ENCODE results near the gene TASOR2.

Gene TASOR2

GRCh38 chr10:5656737-5657579, 27.7 kb upstream of the TASOR2 start:
- no peak for DNase-seq (ENCODE audit: low spot score)

- no peak for DNase-seq (ENCODE audit: low spot score)
Measured at GRCh38 chr10:5658871-5659618, 25.6 kb upstream of the TASOR2 start.

- DNase-seq (ENCODE audit: low spot score): no peak
Measured at GRCh38 chr10:5659702-5660528, 24.7 kb upstream of the TASOR2 start.

DNA sequence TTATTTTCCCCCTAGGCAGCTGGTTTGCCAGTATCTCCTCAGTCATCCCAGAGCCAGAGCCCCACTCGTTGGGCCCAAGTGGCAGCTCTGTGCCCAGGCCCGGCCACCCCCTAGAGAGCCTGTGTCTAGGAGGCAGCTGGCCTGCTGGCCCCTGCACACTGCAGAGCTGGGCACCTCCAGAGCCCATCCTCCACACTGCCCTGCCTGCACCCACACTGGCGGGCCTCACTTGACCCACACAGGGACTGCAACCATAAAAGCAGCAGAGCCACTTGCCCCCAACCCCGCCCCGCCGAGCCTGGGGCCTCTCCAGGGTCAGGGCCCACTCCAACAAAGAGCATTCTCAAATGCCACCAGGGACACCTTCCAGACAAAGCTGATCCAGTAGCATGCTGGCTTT, 23.6 kb upstream of the TASOR2 start:
- DNase-seq (ENCODE audit: low spot score): no peak

DNA sequence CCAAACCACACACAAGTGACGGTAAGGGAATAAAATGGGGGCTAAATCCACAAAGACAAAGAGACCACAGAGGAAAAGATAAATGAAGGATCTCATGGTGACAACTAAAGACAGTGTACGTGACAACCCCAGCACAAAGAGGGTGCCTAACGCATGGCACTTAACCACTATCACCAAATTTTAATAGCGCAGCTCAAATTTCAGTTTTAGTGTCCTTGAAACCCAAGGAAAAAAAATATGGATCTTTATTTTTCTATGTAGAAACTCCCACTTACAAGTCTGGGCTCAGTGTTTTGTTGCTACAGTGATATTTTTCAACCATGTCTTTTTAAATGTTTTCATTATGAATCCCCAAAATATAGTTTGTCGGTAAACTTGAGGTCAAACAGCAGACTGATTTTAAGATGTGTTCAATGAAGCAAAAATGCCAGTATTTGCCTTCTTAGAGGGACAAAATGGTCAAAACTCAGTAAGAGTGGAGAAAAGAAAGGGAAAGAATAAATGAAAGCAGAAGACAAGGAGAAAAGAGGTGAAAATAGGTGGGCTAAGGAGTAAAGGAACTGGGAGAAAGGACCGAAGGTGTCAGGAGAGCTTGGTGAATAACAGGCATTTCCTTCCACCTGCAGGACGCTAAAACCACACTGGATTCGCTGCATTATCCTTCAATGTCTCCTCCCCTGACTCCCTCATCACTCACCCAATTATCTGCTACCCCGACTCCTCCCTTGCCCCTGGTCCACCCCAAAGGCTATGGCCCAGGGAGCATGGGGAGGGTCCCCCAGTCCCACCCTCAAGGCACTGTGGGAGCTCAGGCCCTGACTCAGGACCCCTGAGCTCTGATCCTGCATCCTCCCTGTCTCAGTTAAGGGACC, 21.7 kb upstream of the TASOR2 start:
- DNase-seq (ENCODE audit: low spot score): no peak

DNA sequence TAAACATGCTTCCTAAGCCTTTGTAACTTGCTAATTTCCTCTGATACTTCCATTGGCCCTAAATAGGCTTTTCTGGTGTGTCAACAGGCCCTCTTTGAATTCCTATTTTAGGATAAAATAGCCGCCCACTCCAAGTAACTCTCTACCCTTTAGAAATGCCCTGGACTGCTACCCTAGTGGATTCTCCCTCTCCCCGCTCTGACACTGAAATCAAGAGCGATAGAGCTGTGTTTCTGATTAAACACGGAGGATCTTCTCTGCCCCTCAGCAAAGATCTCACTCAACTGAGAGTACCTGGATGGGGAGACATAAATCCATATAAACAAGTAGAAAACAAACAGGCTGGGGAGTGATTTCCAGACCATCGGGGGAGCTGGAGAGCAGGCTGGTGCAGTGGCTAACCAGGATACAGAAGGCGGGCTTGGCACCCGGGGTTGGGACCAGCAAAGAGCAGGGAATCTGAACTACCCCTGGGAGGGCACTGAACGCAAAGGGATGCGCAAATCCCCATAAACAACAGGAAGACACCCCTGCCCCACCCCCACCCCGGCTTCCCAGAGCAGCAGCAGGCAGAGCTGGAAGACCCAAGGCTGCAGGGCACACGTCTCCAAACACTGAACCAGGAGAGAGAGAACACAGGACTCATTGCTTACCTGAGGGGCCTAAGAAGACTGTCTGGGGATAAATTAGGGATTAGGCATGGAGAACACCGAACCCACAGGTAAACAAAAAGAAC, 20.8 kb upstream of the TASOR2 start:
- no peak for DNase-seq (ENCODE audit: low spot score)

DNA sequence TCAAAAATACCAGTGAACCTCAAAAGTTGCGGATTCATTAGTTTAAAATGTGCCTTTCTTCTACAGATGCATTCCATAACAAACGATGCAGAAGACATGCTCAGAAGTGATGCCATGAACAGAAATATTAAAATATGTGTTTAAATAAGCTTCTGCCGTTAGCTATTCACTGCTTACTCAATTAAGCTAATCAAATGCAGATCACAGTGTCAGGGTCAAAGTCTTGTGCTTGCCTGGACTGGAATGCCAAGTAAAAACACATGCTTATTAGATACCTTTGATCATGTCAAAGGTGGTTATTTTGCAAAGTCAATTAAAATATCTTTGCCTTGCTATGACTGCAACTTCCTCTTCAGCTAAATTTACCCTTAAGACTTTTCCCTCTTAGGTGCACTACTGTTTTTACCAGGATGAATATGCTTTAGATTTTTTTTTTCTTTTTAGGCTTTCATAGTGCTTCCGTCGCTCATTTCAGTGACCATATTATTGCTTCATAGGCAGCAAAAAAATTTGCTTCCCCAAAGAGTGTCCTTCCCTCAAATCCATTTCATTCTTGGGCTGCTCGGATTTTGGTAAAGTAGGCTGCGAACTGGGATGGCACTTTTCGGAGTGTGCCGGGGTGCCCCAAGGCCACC, 19.1 kb upstream of the TASOR2 start:
- no peak for DNase-seq (ENCODE audit: low spot score)

- peak; percentile 58 for DNase-seq (ENCODE audit: low spot score)
Measured at GRCh38 chr10:5666008-5666840, 18.4 kb upstream of the TASOR2 start, which contains the start of gene ASB13. Gene ASB13 (minus strand): TSS chr10:5666595. CDS start chr10:5666551, 44 bp downstream.

- DNase-seq (ENCODE audit: low spot score): peak; percentile 50
Measured at GRCh38 chr10:5666841-5667630, 17.6 kb upstream of the TASOR2 start.

- no peak for DNase-seq (ENCODE audit: low spot score)
Measured at GRCh38 chr10:5668429-5668828, 16.2 kb upstream of the TASOR2 start.

DNA sequence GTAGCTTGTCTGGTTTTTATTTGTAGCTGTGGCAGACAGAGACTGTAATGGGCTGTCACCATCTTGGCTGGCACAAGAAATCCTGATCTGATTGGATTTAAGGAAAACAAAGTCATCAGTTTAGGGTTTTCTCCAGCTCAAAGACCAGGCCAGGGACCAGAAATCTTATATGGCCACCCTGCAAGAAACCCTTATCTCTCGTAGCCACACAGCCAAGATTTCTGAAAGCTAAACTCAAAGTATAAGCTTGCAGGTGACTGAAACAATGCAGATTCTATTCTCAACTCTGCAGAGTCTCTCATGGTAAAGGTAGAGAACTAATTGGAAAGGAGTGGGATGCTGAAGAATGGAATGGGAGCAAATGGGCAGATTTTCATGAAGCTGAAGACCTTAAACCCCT, 15.0 kb upstream of the TASOR2 start:
- no peak for DNase-seq (ENCODE audit: low spot score)

DNA sequence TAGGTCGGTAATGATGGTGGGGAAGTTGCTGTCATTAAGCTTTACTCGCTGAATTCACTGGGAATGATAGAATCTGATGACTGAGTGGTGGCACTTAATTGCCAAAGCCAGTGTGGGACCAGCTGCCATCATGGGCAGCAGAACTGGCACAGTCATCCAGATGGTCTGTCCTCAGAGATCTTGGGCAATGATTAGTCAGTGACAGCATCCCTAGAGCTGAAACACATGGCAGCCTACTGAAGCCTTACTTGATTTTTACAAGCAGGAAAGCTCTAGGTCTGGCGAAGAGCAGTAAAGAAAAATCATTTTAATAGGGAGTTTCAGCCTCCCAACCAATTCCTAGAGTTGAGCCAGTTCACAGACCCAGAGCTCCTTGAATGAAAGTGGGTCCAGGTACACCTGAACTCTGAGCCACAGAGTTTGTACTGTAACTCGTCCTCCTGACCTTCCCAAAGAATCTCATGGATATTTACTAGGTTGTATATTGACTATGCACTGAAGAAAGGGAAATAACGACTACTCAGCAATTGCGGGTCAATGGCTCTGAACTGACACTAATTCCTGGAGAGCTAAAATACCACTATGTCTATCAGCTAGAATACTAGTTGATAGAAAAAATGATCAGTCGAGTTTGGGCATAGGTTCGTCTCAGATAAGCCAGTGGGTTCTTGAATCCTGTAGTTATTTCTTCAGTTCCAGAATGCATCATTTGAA, 13.8 kb upstream of the TASOR2 start:
- no peak for DNase-seq (ENCODE audit: low spot score)

DNA sequence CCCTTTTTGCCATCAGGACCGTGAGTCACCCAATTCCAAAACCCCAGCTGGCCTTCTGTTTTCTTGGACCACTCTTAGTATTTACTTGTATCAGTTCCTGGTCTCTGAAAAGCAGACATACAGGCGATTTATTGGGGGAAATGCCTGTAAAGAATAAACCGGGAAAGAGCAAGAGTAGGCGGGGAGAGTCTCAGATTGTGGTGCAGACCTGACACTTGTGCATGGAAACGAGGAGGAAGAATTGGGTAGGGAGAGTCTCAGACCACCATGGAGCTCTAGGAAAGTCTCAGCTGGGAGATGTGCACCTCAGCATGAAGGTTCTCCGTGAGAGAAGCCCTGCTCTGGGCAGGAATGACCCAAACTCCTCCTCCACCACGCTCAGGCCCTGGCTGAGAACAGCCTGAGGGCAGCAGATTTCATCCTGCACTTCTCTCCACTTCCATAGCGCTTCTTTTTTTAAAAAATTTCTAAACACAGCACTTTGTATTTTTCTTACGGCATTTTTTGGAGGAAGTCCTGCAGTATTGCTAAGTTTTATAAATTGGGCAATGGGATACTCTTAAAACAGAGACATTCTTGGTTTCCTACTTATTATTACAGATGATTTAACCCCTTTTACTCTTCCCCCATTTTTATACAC, 6.1 kb upstream of the TASOR2 start:
- DNase-seq (ENCODE audit: low spot score): no peak

- no peak for DNase-seq (ENCODE audit: low spot score)
Measured at GRCh38 chr10:5679037-5679435, 5.6 kb upstream of the TASOR2 start.

GRCh38 chr10:5679606-5680005, 5.0 kb upstream of the TASOR2 start:
- no peak for DNase-seq (ENCODE audit: low spot score)

- DNase-seq (ENCODE audit: low spot score): no peak
Measured at GRCh38 chr10:5681930-5682329, 2.7 kb upstream of the TASOR2 start.

DNA sequence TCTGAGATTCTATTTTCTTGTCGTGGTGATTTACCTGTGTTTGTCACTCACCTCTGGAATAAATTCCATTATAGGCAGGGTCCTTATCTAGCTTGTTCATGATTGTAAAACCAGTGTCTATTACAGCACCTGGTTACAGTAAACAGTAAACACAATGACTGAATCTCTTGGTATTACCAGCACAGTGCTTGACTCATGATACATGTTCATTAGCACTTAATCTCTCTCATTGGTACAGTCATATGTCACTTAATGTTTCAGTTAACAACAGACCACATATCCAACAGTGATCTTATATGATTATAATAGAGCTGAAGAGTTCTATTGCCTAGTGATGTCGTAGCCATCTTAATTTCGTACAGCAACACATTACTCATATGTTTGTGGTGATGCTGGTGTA, 1.6 kb upstream of the TASOR2 start:
- no peak for DNase-seq (ENCODE audit: low spot score)

Measured in kidney capillary endothelial cell (primary cell).